Measurements from ENCODE around the gene PYM1. TPM values are rescaled to one million over a fixed set of nuclear protein-coding genes. Genes with fewer than 3 reads are reported as not detected.
"Not testable (repeated sequence)": the region's sequence is repeated elsewhere in the genome, so short reads cannot be mapped to it uniquely, and the experiment has no call there.

The PYM1 gene
- total RNA-seq, 1 donor from 2014 or later = 21.0 TPM

DNA sequence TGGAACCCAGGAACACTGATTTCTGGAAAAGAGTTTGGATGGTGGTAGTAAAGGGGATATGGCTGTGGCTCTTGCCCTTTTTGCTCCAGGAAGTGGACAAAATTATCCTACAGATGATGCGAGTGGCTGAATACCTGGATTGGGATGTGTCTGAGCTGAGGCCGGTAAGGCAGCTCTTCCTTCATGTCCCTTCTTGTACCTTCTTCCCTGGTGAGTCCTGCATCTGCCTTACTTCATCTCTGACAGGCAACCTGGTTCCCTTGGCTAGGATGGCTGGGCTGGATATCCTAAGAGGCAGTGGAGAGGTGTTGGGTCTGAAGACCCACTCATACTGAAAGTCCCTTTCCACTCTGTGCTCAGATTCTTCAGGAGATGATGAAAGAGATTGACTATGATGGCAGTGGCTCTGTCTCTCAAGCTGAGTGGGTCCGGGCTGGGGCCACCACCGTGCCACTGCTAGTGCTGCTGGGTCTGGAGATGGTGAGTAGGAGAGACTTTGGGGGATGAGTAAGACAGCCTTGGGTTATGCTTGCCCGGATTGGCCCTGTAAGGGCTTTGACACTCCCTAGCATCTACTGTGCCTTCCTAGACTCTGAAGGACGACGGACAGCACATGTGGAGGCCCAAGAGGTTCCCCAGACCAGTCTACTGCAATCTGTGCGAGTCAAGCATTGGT, 11.3 kb upstream of the PYM1 start:
- DNase-seq = no peak

DNA sequence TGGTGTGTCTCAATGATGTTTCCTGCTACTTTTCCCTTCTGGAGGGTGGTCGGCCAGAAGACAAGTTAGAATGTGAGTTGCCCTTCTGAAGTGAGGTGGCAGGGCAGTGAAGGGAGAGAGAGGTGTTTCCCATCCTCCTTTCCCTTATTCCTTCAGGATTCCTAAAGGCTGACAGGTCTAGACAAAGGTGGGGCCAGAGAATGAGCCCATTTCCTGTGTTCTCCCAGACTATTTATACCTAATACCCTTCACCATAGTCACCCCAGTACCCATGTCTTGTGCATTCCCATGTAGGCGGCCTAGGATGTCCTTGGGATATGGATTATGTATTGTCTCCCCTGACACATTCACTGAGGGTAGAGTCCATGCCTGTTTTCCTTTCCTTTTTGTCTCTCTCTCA, 10.3 kb upstream of the PYM1 start:
- no peak for DNase-seq

- DNase-seq = no peak
Measured at GRCh38 chr12:55935738-55936151, 8.1 kb upstream of the PYM1 start.

GRCh38 chr12:55934773-55935172, 7.1 kb upstream of the PYM1 start:
- no peak for DNase-seq

- DNase-seq = no peak
Measured at GRCh38 chr12:55933799-55934742, 6.4 kb upstream of the PYM1 start.

GRCh38 chr12:55933169-55933798, 5.6 kb upstream of the PYM1 start:
- DNase-seq = no peak

DNA sequence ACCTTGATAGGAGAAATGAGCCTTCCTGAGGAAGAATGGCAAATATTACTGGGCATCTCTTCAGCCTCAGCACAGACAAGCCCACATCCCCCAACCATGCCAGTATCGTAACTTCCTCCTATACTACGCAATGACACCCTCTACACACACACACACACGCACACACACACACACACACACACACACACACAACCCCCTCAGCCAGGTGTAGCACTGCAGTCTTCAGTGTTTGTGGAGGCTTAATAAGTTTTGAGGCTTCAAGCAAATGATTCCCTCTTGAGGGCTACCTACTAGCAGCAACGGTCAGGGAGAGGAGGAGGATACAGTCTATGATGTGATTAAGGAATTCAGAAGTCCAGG, 4.8 kb upstream of the PYM1 start:
- peak; percentile 29 for DNase-seq

- DNase-seq = peak; percentile 41
Measured at GRCh38 chr12:55931780-55932550, 4.3 kb upstream of the PYM1 start.

- no peak for DNase-seq
Measured at GRCh38 chr12:55931317-55931779, 3.7 kb upstream of the PYM1 start.

DNA sequence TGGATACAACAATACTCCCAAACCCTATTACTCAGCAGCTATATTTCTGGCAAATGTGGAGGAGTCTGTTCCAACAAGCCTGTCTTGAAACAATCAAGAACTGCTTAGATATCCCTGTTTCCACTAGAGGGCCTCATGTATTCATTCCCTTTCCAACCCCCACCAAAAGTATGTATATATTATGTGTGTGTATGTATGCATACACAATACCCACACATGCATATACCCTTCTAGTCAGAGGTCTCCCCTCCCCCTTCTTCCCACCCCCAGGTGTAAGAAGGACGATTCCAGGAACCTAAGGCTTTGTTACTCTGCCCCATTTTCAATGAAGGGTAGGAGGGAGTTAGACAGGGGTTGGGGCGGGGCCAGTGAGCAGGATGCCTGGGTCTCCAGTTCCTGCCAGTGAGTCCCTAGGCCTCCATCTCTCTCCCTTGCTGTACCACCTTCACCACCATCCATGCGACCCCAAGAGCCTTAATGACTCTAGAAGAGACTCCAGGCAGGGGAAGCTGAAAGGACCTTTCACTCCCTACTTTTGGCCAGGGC, 3.1 kb upstream of the PYM1 start, which contains the start of gene DGKA:
DGKA (plus strand) TSS at position 392 of the 546 bp plus-strand sequence. CDS start 5,342 bp downstream, outside the sequence.
- DNase-seq = peak; percentile 92

DNA sequence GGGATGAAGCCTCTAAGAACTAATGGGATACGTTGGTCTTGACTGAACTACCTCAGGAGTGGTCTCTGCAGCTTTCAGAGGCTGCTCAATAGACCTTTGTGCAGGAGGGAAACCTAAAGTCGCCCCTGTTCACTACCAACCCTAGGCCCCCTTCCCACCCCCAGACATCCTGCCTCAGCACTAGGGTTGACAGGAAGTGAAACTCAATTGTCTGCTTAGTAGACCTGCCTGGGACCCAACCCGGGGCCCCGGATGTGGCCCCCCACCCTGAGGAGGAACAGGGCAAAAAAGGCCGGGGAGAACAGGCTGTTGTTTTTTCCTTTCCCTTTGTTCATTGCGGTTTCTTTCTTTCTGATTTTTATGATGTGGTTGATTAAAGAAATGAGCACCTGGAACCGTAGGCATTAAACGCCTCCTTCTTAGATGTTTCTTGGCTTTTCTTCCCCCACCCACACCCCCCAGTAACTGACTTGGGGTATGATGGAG, 1.7 kb upstream of the PYM1 start:
- DNase-seq = no peak

GRCh38 chr12:55926738-55927587, 731 bp downstream of the PYM1 start:
- DNase-seq = peak; percentile 96

DNA sequence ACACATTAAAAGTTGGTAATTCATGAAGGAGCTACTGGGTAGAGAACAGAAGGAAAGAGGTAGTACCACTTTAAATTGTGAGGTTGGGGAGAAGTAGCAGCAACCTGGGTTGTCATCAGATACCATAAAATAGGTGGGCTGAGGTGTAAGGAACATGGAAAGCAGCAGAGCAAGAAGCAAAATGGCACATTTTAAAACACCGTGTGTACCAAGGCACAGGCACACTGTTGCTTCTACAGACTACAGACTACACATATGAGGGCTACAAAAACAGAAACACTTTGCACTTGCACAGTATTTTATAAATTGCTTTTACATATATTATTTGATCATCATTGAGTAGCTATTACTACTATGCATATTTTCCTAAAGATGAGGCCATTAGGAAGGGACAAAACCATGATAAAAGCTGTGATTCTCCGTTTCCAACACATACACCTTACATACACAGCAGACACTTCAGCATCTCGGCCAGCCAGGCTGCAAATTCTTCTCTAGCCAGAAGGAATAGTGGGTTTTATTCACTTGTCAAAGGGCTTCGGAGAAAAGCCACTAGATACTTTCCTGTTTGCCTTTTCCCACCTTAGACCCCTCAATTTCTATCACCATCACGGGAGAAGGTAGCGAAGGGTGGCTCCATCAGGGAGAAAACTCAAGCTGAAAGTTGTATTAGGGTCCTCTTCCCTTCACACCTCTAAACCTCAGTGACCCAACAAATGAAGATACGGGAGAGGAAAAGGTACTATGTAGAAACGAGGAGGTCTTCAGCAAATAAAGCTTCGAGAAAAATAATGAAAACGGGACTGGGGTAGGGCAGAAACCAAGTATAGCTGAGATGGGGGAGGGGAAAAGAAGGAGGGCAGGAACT, 1.6 kb downstream of the PYM1 start:
- no peak for DNase-seq

GRCh38 chr12:55925371-55925770, 2.3 kb downstream of the PYM1 start:
- no peak for DNase-seq

DNA sequence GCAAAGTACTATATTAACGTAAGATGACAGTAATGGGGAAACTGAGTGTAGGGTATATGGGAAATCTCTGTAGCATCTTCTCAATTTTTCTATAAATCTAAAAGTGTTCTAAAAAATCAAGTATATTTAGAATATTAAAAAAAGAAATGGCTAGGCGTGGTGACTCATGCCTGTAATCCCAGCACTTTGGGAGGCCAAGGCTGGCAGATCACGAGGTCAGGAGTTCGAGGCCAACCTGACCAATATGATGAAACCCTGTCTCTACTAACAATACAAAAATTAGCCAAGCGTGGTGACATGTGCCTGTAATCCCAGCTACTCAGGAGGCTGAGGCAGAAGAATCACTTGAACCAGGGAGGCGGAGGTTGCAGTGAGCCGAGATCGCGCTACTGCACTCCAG, 4.0 kb downstream of the PYM1 start:
- DNase-seq = not testable (repeated sequence)

DNA sequence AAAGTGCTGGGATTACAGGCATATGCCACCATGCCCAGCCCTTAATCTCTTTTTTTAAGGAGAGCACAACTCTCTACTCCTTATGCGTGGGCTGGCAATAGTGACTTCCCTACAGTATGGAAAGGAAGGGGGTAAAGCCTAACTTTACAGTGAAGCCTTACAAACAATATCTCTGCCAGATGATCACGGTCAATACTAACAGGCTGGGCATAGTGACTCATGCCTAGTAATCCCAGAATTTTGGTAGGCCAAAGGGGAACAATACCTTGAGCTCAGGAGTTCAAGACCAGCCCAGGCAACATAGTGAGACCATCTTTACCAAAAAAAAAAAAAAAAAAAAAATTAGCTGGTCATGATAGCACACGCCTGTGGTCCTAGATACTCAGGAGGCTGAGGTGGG, 5.6 kb downstream of the PYM1 start:
- no peak for DNase-seq

GRCh38 chr12:55919032-55919431, 8.7 kb downstream of the PYM1 start:
- DNase-seq = not testable (repeated sequence)

DNA sequence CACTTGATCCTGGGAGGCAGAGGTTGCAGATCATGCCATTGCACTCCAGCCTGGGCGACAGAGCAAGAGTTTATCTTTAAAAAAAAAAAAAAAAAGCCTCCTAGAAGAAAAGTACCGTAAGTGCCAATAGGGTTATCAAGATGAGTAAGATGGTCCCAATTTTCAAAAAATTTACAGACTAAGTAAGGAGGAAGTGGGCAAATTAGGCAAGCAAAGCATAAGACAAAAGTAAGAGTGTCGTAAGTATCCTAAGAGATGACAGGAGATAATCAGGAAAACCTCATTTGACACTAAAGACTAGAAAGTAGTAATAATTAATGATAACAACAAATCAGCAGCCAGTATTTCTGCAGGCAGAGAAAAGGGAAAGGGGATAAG, 12.2 kb downstream of the PYM1 start:
- no peak for DNase-seq

DNA sequence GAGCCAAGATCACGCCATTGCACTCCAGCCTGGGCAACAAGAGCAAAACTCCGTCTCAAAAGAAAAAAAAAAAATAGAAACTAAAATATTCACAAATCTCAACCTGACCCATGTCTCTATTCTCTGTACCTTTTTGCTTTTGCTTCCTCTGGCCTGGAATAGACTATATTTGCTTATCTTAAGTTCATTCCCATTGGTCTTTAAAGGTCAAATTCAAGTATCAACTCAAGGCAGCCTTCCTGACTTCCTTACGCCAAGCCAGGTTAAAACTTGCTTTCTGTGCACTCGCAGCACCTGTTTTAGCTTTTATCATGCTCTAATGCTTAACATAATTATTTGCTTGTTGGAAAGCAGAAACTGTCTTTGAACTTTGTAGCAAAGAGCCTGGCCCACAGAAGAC, 14.8 kb downstream of the PYM1 start:
- DNase-seq = no peak

GRCh38 chr12:55909513-55909884, 18.2 kb downstream of the PYM1 start:
- DNase-seq = no peak

All from skin of body (tissue), 2 donors.